Neural cell (in vitro differentiated cells): ENCODE measurements around the gene ZFC3H1.

Experiments
- CTCF ChIP-seq: fragments of 450-650 bp; IDR thresholded peaks from 2 replicates; pipeline ENCODE4 v1.5.1; 2014; ENCODE audit warnings: antibody characterized with exemption, mild to moderate bottlenecking, moderate library complexity; ENCODE audit not compliant: poor library complexity, severe bottlenecking
- EP300 ChIP-seq: fragments of 450-650 bp; conservative IDR thresholded peaks from 2 replicates; pipeline ENCODE4 v1.6.1; 2014; ENCODE audit warnings: antibody characterized with exemption, mild to moderate bottlenecking, moderate library complexity; ENCODE audit not compliant: poor library complexity, severe bottlenecking
- EZH2 ChIP-seq: fragments of 200-600, 300-800 bp; shearing (Covaris generic), sonication (generic); IDR thresholded peaks from 2 replicates; pipeline ENCODE4 v1.6.1; 2014; ENCODE audit warnings: antibody characterized with exemption, low read length, borderline replicate concordance, mild to moderate bottlenecking; ENCODE audit not compliant: insufficient read depth, poor library complexity, severe bottlenecking
- POLR2AphosphoS5 ChIP-seq: IDR thresholded peaks from 2 replicates; pipeline ENCODE4 v1.6.1; 2012
- TAF1 ChIP-seq: IDR thresholded peaks from 2 replicates; pipeline ENCODE4 v1.6.1; 2012; ENCODE audit warnings: low read depth

GRCh38 chr12:71684081-71684480, 20.4 kb upstream of the ZFC3H1 start:
- TF ChIP-seq CTCF, result no peak
- no peak for TF ChIP-seq POLR2AphosphoS5
- no peak for TF ChIP-seq EP300
- TF ChIP-seq EZH2, result no peak
- no peak for TF ChIP-seq TAF1
